Coronary artery (tissue), 2 donors: Measurements from ENCODE around the gene CLNK.

Experiments used
- DNase-seq: peaks from one replicate; pipeline ENCODE4 v3.0.0-alpha.2; 2017; ENCODE audit warnings: low spot score
- H3K27ac ChIP-seq, 2 donors: fragments of 200-600 bp; sonication (generic); one replicate each; pipeline ENCODE4 v1.5.1; 2016 to 2019
- H3K4me3 ChIP-seq: fragments of 200-600 bp; sonication (generic); 2 replicates; pipeline ENCODE4 v1.5.1; 2016; ENCODE audit warnings: mild to moderate bottlenecking, moderate library complexity
- TF ChIP-seq, protein P1 (sequence below): fragments of 200-600 bp; sonication (generic); IDR thresholded peaks from one replicate; pipeline ENCODE4 v1.5.1; 2019; ENCODE audit warnings: antibody characterized with exemption

The CLNK gene

DNA sequence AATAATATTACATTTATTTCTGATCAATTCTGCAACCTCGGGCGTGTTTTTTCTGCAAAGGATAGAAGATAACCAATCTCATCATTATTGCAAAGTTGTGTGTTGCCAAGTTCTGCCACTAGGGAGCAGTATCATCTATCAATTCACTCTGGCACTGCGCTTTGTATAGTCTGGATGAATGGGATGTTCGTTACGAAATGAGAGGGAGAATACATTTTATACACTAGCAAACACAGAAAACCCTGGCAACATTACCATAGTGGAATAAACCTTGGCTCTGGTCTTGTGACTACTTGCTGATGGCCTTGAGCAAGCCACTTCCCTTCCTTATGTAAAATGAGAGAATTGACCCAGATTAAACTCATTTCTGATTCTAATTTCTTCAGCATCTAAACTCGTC lies 129.9 kb downstream of the CLNK start:
- no peak overlapping the region for H3K27ac ChIP-seq
- DNase-seq: no peak

DNA sequence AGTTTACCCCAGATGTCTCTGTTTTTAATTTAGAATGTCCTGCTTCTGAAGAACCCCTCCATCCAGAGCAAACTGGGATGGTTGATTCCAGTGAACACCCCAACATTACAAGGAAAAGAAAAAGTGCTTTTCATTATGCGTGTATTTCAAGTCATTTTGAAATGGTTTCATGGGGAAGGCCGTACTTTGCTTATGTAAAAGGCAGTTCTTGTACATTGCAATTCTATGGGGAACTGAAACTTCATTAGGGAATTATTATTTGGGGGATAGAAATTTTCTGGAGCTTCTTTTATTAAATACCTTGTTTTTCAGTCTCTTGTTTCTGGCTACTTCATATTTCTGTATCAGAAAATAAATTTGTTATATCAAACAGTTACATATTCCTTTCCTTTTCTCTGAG lies 130.4 kb downstream of the CLNK start:
- TF ChIP-seq, protein P1, sequence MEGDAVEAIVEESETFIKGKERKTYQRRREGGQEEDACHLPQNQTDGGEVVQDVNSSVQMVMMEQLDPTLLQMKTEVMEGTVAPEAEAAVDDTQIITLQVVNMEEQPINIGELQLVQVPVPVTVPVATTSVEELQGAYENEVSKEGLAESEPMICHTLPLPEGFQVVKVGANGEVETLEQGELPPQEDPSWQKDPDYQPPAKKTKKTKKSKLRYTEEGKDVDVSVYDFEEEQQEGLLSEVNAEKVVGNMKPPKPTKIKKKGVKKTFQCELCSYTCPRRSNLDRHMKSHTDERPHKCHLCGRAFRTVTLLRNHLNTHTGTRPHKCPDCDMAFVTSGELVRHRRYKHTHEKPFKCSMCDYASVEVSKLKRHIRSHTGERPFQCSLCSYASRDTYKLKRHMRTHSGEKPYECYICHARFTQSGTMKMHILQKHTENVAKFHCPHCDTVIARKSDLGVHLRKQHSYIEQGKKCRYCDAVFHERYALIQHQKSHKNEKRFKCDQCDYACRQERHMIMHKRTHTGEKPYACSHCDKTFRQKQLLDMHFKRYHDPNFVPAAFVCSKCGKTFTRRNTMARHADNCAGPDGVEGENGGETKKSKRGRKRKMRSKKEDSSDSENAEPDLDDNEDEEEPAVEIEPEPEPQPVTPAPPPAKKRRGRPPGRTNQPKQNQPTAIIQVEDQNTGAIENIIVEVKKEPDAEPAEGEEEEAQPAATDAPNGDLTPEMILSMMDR: no peak
- no peak for DNase-seq
- H3K27ac ChIP-seq: no peak overlapping the region
- H3K4me3 ChIP-seq: no peak overlapping the region

More for the DNA sequence above, 129.9 kb downstream of the CLNK start:
- no peak overlapping the region for H3K4me3 ChIP-seq
- TF ChIP-seq, protein P1: peak; percentile 42

DNA sequence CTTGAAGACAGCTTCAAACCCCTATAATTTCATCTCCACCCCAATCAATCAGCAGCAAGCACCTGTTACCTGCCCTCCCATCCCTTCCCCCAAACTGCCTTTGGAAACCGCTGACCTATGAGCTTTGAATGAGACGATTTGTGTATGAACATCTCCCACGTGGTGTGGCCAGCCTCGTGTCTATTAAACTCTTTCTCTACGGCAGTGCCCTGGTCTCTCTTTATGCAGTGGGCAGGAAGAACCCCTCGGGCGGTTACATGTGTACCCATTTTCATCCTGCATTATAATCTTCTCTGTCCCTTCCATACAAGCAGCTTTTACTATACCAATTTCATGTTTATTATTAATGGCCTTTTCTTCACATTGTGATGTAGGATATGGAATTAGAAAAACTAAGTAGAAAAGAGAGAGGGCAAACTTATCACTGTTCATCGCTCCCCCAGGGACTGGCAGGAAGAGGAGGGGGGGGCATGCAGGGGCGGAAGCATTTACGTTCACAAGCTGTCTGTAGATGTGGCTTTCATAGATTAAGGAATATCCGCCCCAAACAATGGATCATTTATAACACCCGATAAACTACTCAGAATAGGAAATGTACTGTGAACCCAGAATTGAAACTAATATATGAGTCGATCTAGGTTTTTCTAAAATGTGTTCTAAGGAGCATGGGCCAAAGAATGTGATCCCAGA lies 131.8 kb downstream of the CLNK start:
- no peak for DNase-seq
- TF ChIP-seq, protein P1: no peak
- Histone ChIP-seq H3K4me3 (no peak overlapping the region), H3K27ac (no peak overlapping the region)

DNA sequence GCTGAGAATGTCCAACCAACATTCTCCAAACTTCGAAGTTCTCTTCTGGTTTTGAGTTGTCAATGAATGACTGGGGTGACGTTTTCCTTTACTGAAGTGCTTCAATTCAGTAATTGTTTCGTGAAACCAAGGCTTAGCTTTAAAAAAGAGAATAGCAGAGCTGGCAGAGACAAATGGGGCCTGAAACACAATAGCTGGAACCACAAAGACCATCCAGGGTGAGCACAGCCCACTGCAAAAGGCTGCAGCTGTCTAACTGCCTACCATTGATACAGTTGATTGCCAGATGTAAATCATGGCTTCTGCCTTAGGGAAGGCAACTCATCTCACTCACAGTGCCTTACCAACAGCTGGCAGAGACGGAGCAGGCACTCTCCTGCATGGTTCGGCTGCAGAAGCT lies 148.7 kb downstream of the CLNK start:
- H3K4me3 ChIP-seq: no peak overlapping the region
- TF ChIP-seq, protein P1: no peak
- H3K27ac ChIP-seq: no peak overlapping the region
- DNase-seq: no peak

DNA sequence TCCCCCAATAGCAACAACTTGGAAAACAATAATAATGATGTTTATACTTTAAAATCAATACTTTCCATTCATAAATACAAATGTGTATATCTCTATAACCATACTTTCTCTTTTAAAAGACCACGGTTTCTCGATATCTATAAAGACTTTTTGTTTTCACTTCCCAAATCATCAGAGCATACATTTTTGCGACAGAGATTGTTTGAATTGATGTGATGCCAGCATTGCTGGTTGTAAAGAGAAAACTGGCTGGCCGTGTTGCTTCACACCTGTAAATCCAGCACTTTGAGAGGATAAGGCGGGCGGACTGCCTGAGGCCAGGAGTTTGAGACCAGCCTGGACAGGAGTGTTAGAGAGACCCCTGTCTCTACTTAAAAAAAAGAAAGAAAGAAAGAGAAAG lies 149.7 kb downstream of the CLNK start:
- H3K27ac ChIP-seq: no peak overlapping the region
- TF ChIP-seq, protein P1: no peak
- no peak for DNase-seq

DNA sequence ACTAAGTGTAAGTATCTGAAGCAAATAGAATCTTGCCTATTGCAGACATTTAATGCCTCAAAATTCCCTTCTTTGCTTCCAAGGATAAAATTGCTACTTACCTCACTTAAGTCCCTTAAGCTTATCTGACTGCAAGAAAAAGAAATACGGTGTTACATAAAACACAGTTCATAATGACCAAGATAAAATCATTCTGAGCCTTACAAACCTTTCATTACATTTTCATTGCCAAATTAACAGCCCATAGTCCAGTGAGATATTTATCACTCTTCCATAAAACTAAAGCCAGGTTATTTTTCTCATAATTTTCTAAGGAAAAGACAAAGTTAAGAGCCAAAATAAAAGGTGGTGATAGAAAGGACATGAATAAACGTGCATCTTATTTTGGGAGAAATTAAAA lies 152.4 kb downstream of the CLNK start:
- DNase-seq: no peak
- TF ChIP-seq, protein P1: no peak
- Histone ChIP-seq H3K4me3 (no peak overlapping the region), H3K27ac (no peak overlapping the region)

More for the DNA sequence above, 149.7 kb downstream of the CLNK start:
- H3K4me3 ChIP-seq: no peak overlapping the region

DNA sequence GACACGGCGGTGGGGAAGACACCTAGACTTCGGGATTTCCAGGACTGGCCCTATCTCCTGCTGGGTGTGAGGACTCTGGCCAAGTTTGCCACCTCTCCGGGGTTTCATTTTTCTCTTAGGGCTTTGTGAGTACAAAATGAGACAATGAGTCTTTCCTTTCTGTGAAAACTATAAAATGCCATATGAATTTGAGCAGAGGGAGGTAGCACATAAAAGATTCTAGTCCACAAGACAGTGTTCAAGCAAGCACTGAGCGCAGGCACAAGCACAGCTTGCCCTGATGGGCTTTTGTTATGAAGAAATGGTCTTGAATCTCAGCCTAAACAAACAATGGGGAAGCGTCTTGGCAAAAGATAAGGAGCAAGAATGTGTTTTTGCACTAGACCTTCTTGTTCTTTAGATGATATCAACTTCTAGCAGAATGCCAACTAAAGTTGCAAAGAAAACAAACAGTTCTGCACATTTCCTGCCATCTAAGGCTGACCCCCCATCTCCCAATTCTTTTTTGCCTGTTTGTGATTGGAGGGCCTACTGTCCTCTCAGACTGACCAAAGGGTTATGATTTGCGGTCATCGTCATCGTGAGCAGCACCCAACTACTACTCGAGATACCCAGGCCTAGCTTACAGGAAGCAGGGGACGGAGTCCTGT lies 154.3 kb downstream of the CLNK start:
- Histone ChIP-seq H3K4me3 (no peak overlapping the region), H3K27ac (peak overlapping the region in 1 of 2 donors; percentile 5)
- DNase-seq: no peak
- TF ChIP-seq, protein P1: no peak
